ENCODE measurements around the gene PPP2R2D. TPM values are rescaled to one million over a fixed set of nuclear protein-coding genes. Genes with fewer than 3 reads are reported as not detected.
"Not testable (repeated sequence)": the region's sequence is repeated elsewhere in the genome, so short reads cannot be mapped to it uniquely, and the experiment has no call there.

Gene PPP2R2D
- polyA plus RNA-seq, 4 donors, result 38.5 to 49.8 (median 44.9) TPM

DNA sequence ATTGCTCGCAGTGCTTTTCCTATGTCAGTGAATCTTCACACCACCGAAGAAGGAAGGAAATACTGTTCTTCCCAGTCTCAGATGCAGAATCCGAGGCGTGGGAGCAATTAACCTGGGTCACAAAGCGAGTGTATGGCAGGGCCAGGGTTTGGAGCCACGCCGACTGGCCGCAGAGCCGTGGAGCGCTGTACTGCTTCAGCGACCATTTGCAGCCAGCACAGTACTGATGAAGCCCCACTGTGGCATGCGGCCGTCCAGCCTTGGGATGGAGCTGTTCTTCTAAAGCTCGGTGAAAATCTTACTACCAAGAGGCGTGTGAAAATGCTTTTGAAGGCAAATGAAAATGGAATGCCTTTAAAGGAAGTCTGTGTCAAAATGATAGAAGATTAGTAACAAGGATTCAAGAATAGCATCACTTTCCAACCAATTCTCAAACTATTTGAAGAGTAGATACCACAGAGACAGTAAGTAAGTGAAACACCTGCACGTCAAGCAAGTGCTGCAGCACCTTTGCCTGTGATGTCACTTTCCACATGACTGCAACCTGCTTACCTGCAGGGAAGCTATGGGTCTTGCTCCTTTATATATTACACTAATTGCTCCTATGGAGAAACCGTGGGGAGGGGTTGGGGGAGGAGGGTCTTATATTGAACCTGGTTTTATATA is 4.9 kb downstream of the PPP2R2D start:
- DNase-seq (ENCODE audit: low read depth in 4 of 4, low spot score in 3 of 4), result no peak

DNA sequence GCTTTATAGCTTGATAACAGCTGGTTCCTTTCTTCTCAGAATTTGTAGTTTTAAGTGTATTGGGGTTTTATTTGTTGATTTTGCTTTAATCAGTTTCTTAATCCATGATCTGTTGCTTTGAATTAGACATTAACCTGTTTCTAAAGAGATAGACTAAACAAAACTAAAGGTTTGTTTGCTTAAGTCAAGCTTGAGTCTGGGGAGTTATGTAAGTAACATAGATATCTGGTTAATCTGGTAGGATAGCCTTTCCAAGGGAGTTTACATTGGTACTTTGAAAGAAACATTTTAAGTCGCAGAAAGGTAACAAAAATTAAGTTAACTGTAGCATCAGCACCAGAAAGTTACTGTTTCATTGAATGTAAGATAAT is 5.4 kb downstream of the PPP2R2D start:
- DNase-seq (ENCODE audit: low read depth in 4 of 4, low spot score in 3 of 4), result no peak

DNA sequence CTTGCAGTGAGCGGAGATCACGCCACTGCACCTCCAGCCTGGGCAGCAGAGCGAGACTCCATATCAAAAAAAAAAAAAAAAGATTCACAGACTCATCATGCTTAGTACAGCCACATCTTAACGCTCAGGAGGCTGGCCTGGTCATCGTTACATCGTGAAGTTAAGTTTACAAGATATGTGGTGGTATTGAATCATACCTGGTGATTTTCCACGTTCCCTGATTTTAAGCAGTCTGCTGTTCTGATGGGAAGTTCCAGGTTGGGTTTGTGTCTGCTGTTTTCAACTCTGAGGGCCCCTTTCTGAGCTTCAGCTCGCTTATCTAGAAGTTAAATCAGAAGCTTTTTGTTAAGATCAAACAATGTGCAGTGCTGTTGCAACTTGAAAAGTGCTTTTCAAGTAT is 6.9 kb downstream of the PPP2R2D start:
- no peak for DNase-seq (ENCODE audit: low read depth in 4 of 4, low spot score in 3 of 4)

DNA sequence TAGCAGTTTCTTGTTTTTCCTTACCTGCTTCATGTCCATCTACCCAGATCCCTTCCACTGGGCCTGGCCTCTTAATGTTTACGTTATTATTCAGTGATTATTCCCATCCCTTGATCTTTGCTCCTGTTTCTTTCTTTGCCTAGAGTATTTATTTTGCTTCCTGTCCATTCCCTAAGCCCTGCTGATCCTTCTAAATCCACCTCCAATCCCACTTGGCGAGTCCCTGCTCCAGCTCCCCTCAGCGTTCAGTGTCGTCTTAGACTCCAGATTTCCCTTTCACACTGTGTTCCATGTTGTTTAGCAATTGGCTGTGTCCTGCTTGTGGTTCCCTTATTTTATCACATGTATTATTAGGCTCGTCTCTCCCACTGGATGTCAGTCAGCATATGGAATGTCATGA is 7.3 kb downstream of the PPP2R2D start:
- DNase-seq (ENCODE audit: low read depth in 4 of 4, low spot score in 3 of 4), result no peak

DNA sequence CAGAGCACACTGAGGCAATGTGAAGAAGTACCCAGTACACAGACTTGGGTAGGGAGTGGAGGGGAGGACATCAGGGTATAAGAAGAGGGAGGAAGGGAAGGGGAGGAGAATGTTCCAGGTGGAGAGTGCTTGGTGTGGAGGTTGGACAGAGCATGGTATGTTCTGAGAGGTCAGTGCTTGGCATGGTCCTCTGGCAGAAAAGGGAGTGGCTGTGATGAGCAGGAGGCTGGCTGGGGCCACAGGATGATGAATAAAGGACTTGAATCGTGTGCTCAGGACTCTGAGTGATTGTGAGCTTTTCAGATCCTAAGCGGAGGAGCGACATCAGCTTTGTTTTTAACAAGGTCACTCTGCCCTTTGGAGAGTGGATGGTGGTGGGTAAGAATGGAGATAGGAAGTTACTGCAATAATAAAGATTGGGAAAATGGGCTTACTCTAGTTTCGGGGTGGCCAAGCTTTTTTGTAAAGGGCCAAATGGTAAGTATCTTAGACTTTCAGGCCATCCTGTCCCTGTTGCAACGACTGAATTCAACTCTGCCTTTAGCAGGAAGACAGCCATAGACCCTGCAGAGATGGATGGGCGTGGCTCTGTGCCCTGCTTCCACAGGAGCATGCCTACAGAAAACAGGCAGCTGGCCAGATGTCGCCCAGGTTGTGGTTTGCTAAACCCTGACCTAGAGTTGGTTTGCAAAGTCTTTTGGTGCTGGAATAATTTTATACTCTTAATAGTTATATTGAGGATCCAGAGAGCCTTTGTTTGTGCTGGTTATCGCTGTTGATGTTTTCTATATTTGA is 8.4 kb downstream of the PPP2R2D start:
- no peak for DNase-seq (ENCODE audit: low read depth in 4 of 4, low spot score in 3 of 4)

DNA sequence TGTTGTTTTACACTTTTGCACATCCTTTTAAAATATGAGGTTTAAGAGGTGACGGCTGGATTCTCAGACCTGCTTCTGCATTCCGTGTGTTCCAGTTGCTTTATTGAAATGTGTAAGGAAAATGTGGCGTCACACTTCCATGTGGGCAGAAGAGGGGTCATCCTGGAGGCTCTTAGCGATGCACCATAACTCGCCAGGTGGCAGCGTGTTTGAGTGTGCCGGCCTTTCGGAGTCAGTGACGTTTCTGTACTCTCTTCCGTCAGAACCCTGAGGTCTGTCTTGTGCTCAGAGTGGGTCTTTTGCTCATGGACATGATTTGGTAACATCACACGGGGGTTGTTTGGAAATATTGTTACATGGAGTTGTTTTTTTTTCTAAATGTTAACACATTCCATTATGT is 9.1 kb downstream of the PPP2R2D start:
- no peak for DNase-seq (ENCODE audit: low read depth in 4 of 4, low spot score in 3 of 4)

DNA sequence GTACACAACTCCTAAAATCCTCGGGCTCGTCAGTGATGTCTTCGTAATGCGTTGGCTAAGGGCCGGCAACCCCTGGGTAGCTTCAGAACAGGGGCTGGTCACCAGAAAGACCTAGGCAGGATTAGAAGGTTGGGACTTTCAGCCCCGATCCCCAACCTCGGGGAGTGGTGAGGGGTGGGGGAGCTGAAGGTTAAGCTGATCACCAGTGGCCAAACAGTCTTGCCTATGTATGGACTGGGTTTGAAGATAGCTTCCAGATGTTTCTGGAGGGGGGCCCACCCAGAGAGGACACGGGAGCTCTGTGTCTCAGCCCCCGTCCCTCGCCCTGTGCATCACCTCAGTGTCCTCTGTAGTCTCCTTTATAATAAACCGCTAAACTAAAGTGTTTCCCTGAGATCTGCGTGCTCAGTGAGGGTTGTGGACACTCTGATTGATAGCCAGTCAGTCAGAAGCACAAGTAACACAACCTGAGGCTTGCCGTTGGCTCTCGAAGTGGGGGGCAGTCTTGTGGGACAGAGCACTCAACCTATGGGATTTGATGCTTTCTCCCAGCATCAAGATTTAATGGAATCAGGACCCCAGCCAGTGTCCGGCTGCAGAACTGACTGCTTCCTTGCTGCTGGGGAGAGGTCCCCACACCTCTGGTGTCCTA is 10.0 kb downstream of the PPP2R2D start:
- DNase-seq (ENCODE audit: low read depth in 4 of 4, low spot score in 3 of 4), result no peak

DNA sequence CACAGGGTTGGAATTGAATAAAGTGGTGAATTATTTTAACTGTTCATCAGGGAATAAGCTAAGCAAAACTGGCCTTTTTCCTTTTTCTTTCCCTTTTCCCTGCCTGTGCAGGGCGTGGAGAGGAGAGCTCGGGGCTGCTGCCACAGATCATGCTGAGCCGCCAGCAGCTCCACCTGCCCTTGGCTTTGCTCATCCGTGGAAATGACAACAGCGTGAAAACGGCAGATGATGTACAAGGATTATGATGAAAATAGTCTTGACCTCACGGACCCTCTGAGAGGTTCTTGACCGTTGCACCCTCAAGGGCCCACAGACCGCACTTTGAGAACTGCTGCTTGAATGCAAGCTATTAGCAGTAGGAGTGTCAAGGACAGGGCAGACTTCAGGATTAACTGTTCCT is 10.6 kb downstream of the PPP2R2D start:
- no peak for DNase-seq (ENCODE audit: low read depth in 4 of 4, low spot score in 3 of 4)

DNA sequence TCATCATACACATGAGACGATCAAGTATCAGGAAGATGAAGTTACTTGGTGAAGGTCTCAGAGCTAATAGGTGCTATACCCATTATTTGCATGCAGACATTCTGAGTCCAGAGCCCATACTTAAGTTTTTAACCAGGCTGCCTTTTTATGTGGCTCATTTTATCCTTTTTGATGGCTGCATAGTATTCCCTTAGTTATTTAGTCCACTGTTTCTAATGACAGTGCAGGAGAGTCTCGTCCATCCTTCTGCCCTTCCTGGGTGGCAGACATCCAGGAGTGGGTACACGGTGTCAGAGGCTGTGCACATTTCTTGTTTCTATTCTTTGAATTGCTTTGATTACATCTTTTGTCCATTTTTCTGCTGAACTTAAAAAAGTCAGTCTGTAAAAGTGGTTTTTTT is 11.8 kb downstream of the PPP2R2D start:
- no peak for DNase-seq (ENCODE audit: low read depth in 4 of 4, low spot score in 3 of 4)

DNA sequence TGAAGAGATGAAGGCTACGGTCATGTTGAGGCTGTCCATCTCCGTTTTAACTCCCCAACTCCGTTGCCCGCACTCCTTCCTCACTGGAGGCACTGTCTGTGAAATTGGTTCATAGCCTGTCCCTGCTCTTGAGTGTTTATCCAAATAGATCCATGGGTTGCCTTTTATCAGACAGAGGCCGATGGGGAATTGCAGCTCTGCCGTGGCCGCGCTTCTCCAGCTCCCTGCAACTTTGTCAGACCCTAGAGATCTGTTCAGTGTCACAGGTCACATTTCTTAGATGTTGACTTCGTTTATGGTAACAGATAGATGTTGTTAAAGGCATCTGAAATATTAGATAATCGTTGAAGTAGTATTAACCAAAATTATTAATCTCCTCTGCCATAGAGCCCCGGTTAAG is 14.7 kb downstream of the PPP2R2D start:
- no peak for DNase-seq (ENCODE audit: low read depth in 4 of 4, low spot score in 3 of 4)

DNA sequence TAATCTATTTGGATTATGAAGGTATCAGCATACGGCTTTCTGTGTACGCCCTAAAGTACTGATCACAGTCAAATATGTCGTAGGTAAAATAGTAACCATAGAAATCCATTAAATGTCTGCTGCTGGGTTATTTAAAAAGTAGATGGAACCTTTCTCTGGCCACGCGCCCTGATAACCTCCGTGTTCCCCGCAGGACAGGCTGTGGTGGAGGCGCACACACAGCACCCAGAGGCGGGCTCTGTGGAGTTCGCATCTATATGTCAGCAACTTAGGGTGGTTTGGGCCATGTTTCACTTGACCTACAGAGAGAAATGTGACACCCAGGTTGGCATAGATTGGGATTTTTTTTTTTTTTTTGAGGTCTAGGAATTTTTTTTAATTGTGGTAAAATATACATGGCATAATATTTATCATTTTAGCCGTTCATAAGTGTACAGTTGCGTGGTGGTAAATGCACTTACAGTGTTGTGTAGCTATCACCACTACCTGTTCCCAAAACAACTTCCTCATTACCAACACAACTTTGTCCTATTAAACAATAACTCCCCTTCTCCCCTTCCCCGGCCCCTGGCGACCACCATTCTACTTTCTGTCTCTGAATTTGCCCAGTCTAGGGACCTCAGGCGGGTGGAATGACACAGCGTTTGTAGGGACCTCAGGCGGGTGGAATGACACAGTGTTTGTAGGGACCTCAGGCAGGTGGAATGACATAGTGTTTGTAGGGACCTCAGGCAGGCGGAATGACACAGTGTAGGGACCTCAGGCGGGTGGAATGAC is 15.4 kb downstream of the PPP2R2D start:
- DNase-seq (ENCODE audit: low read depth in 4 of 4, low spot score in 3 of 4), result no peak

DNA sequence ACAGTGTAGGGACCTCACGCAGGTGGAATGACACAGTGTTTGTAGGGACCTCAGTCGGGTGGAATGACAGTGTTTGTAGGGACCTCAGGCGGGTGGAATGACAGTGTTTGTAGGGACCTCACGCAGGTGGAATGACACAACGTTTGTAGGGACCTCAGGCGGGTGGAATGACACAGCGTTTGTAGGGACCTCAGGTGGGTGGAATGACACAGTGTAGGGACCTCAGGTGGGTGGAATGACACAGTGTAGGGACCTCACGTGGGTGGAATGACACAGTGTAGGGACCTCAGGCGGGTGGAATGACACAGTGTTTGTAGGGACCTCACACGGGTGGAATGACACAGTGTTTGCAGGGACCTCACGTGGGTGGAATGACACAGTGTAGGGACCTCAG is 16.0 kb downstream of the PPP2R2D start:
- DNase-seq (ENCODE audit: low read depth in 4 of 4, low spot score in 3 of 4), result not testable (repeated sequence)

DNA sequence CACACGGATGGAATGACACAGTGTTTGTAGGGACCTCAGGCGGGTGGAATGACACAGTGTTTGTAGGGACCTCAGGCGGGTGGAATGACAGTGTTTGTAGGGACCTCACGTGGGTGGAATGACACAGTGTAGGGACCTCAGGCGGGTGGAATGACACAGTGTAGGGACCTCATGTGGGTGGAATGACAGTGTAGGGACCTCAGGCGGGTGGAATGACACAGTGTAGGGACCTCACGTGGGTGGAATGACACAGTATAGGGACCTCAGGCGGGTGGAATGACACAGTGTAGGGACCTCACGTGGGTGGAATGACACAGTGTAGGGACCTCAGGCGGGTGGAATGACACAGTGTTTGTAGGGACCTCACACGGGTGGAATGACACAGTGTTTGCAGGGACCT is 16.7 kb downstream of the PPP2R2D start:
- not testable (repeated sequence) for DNase-seq (ENCODE audit: low read depth in 4 of 4, low spot score in 3 of 4)

DNA sequence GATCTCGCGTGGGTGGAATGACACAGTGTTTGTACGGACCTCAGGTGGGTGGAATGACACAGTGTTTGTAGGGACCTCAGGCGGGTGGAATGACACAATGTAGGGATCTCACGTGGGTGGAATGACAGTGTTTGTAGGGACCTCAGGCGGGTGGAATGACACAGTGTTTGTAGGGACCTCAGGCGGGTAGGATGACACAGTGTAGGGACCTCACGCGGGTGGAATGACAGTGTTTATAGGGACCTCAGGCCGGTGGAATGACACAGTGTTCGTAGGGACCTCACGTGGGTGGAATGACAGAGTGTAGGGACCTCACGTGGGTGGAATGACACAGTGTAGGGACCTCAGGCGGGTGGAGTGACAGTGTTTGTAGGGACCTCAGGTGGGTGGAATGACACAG is 18.7 kb downstream of the PPP2R2D start:
- DNase-seq (ENCODE audit: low read depth in 4 of 4, low spot score in 3 of 4), result not testable (repeated sequence)

DNA sequence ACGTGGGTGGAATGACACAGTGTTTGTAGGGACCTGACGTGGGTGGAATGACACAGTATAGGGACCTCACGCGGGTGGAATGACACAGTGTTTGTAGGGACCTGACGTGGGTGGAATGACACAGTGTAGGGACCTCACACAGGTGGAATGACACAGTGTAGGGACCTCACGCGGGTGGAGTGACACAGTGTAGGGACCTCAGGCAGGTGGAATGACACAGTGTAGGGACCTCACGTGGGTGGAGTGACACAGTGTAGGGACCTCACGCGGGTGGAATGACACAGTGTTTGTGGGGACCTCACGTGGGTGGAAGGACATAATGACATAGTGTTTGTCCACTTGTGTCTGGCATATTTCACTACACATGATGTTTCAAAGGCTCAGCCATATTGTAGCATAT is 19.3 kb downstream of the PPP2R2D start:
- no peak for DNase-seq (ENCODE audit: low read depth in 4 of 4, low spot score in 3 of 4)

DNA sequence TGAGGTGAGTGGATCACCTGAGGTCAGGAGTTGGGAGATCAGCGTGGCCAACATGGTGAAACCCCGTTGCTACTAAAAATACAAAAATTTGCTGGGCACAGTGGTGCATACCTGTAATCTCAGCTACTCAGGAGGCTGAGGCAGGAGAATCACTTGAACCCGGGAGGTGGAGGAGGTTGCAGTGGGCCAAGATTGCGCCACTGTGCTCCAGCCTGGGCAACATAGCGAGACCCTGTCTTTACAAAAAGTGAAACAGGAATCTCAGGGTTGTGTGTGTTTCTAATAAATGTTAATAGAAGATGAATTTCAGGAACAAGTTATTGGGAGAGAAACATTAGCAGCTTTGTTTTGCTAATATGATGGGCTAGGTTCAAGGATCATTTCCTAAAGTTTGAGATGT is 19.9 kb downstream of the PPP2R2D start:
- no peak for DNase-seq (ENCODE audit: low read depth in 4 of 4, low spot score in 3 of 4)

DNA sequence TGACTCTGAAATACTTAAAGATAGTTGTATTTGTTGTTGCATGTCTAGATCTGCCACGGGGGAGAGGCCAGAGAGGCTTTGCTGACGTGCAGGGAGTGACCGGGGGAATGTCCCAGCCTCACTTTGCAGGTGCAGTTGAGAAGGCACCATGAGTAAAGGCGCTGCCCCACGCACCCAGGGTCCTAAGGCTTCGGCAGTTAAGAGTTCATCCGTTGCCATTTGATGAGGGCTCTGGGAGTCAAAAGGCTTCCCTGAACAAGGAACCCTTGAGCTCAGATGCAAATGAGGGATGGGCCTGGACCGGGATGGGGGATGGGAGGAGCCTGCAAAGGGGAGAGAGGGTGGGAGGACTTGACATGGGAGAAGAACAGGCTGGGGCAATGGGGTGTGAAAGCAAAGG is 20.4 kb downstream of the PPP2R2D start:
- DNase-seq (ENCODE audit: low read depth in 4 of 4, low spot score in 3 of 4), result no peak

DNA sequence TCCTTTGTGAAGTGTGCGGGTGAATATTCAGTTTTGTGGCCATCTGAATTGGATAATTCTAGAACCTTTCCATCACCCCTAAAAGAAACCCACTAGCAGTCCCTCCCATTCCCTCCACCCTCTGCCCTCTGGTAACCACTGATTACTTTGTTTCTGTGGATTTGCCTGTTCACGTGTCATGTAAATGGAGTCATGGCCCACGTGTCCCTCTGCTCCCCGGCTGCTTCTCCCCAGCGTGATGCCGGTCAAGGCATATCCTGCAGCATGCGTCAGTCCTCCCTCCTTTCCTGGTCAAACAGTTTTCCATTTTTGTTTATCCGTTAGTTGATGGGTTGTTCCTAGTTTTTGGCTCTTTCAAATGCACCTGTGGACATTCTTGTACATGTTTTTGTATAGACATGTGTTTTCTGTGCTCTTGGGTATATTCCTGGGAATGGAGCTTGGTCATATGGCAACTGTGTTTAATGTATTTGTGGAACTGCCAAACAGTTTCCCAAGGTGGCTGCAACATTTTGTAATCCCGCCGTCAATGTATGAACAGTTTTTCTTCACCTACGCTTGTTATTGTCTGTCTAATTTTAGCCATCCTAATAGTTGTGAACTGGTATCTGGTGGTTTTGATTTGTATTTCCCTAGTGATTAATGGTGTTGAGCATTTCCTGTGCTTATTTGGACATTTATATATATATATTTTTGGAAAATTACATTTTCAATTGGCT is 22.4 kb downstream of the PPP2R2D start:
- no peak for DNase-seq (ENCODE audit: low read depth in 4 of 4, low spot score in 3 of 4)

DNA sequence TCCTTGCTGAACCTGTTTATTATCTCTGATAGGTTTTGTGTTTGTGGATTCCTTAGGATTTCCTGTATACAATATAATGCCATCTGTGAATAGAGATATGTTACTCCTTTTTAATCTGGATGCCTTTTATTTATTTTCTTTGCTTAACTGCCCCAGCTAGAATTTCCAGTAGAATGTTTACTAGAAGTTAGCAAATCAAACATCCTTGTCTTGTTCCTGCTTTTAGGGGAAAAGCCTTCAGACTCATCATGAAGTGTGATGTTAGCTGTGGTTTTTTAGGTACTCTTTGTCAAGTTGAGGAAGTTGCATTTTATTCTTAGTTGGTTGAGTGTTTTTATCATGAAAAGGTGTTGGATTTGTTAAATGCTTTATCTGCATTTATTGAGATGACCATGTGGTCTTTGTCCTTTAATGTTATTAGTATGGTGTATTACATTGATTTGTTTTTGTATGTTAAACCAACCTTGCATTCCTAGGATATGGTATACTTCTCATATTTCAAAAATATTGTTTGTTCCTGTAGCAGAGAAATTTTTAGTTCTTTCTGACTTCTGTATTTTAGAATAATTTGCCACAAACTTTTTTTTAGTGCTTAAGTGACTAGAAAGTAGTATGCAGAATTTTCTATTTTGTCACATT is 24.3 kb downstream of the PPP2R2D start:
- DNase-seq (ENCODE audit: low read depth in 4 of 4, low spot score in 3 of 4), result no peak

DNA sequence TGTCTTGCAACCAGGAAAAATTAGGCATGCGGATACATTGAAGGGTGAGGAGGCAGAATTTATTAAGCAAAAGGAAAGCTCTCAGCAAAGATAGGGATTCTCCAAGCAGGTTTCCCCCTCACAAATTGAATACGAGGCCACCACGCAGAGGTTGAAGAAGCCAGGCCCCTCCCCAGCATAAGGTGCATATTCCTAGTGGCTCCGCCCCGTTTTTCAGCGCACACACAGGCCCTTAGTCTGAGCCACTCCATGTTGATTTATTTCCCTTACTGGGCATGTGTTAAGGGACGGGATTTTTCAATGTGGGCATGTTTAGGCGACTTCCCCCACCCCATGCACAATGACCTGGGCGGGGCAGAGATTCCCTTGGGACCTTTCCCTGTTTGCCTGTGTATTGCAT is 24.9 kb downstream of the PPP2R2D start:
- DNase-seq (ENCODE audit: low read depth in 4 of 4, low spot score in 3 of 4), result no peak

All from left renal pelvis (tissue), 4 donors.